Liver (tissue), 9 donors: ENCODE measurements around the gene HS3ST4. TPM values are rescaled to one million over a fixed set of nuclear protein-coding genes. Genes with fewer than 3 reads are reported as not detected.

Experiments
- DNase-seq: peaks from one replicate; pipeline ENCODE4 v3.0.0-alpha.2; 2017; ENCODE audit warnings: low spot score
- H3K27ac ChIP-seq, 2 donors: one replicate each; pipeline ENCODE4 v1.7.0; 2013; ENCODE audit warnings: inconsistent platforms in 2 of 2, low read length in 2 of 2, control low read depth in 1 of 2, low read depth in 1 of 2, mild to moderate bottlenecking in 1 of 2
- H3K27me3 ChIP-seq, 4 donors: one replicate each; pipeline versions ENCODE4 v1.6.1 to v1.7.0; 2013; ENCODE audit warnings: low read length in 3 of 4, inconsistent platforms in 1 of 4, mild to moderate bottlenecking in 1 of 4, moderate library complexity in 1 of 4; ENCODE audit not compliant: control insufficient read depth in 4 of 4, insufficient read depth in 4 of 4
- H3K36me3 ChIP-seq, 4 donors: one replicate each; pipeline versions ENCODE4 v1.6.1 to v1.7.0; 2013; ENCODE audit warnings: low read length in 3 of 4, mild to moderate bottlenecking in 3 of 4, low read depth in 1 of 4, moderate library complexity in 1 of 4; ENCODE audit not compliant: control insufficient read depth in 4 of 4, insufficient read depth in 3 of 4
- H3K4me1 ChIP-seq, 4 donors: one replicate each; pipeline versions ENCODE4 v1.6.1 to v1.7.0; 2013; ENCODE audit warnings: low read length in 3 of 4, mild to moderate bottlenecking in 3 of 4, moderate library complexity in 1 of 4; ENCODE audit not compliant: control insufficient read depth in 4 of 4, insufficient read depth in 4 of 4
- H3K4me3 ChIP-seq, 3 donors: one replicate each; pipeline versions ENCODE4 v1.6.1 to v1.7.0; 2013; ENCODE audit warnings: low read length in 3 of 3, control low read depth in 1 of 3, low read depth in 1 of 3, mild to moderate bottlenecking in 1 of 3
- H3K9ac ChIP-seq, 2 donors: one replicate each; pipeline ENCODE4 v1.7.0; 2013; ENCODE audit warnings: low read length in 2 of 2, mild to moderate bottlenecking in 2 of 2, moderate library complexity in 2 of 2, control low read depth in 1 of 2, low read depth in 1 of 2
- H3K9me3 ChIP-seq, 4 donors: one replicate each; pipeline versions ENCODE4 v1.6.1 to v1.7.0; 2013; ENCODE audit warnings: low read length in 3 of 4; ENCODE audit not compliant: control insufficient read depth in 4 of 4
- ATF3 ChIP-seq: IDR thresholded peaks from 2 replicates; pipeline ENCODE4 v1.6.1; 2016; ENCODE audit warnings: antibody characterized with exemption
- EGR1 ChIP-seq, 2 donors: IDR thresholded peaks; 2 replicates each; pipeline ENCODE4 v1.6.1; 2016 to 2018; ENCODE audit warnings: antibody characterized with exemption in 2 of 2, low read depth in 2 of 2
- FOXA1 ChIP-seq: IDR thresholded peaks from 2 replicates; pipeline ENCODE4 v1.6.1; 2016; ENCODE audit warnings: antibody characterized with exemption
- FOXA2 ChIP-seq: IDR thresholded peaks from 2 replicates; pipeline ENCODE4 v1.6.1; 2016; ENCODE audit warnings: antibody characterized with exemption
- HNF4G ChIP-seq: IDR thresholded peaks from 2 replicates; pipeline ENCODE4 v1.6.1; 2016; ENCODE audit warnings: antibody characterized with exemption
- MAX ChIP-seq: IDR thresholded peaks from 2 replicates; pipeline ENCODE4 v1.6.1; 2016; ENCODE audit warnings: antibody characterized with exemption
- NR2F2 ChIP-seq: IDR thresholded peaks from 2 replicates; pipeline ENCODE4 v1.6.1; 2016; ENCODE audit warnings: antibody characterized with exemption
- REST ChIP-seq: IDR thresholded peaks from 2 replicates; pipeline ENCODE4 v1.6.1; 2016; ENCODE audit warnings: antibody characterized with exemption, mild to moderate bottlenecking
- RXRA ChIP-seq, 2 donors: IDR thresholded peaks; 2 replicates each; pipeline ENCODE4 v1.6.1; 2017 to 2018; ENCODE audit warnings: antibody characterized with exemption in 2 of 2, mild to moderate bottlenecking in 1 of 2
- SP1 ChIP-seq: IDR thresholded peaks from 2 replicates; pipeline ENCODE4 v1.6.1; 2018; ENCODE audit warnings: antibody characterized with exemption, mild to moderate bottlenecking
- TAF1 ChIP-seq: conservative IDR thresholded peaks from 2 replicates; pipeline ENCODE4 v1.6.1; 2016; ENCODE audit warnings: antibody characterized with exemption, mild to moderate bottlenecking
- ZBTB33 ChIP-seq: IDR thresholded peaks from 2 replicates; pipeline ENCODE4 v1.6.1; 2016; ENCODE audit warnings: antibody characterized with exemption
- WGBS: extraction: QIAGEN DNeasy Blood & Tissue Kit; methylation state at CpG from one replicate; pipeline ENCODE4 v1.1.7; 2013; 5-methylcytosine and 5-hydroxymethylcytosine counted together
- polyA plus RNA-seq, 2 donors: library from polyadenylated mRNA; stranded (reverse) in 1 of 2; unstranded in 1 of 2; fragments of 200-250 nt in 1 of 2; fragments of >200 nt in 1 of 2; fragmentation: Nextera tagmentation in 1 of 2; extraction: Ambion mirVana in 1 of 2; gene quantifications; one replicate each; pipeline versions ENCODE4 v1.2.1 to v1.2.3, GENCODE V29; 2013 to 2015
- total RNA-seq, 2 donors: library from RNA; depleted of rRNA; stranded (reverse); fragments of >200 nt; gene quantifications; one replicate each; pipeline ENCODE4 v1.2.3, GENCODE V29; 2014
- donor health status: healthy.
- donor health status: healthy.
- donor health status: healthy.
- donor health status: healthy.
- donor health status: healthy.

Gene HS3ST4
- total and polyA plus RNA-seq, 4 donors, result not detected

GRCh38 chr16:26134588-26134987 lies 442.8 kb downstream of the HS3ST4 start:
- Histone ChIP-seq H3K9me3 (no peaks in the 10 kb centered on the region), H3K27ac (no peak overlapping the region), H3K36me3 (no peaks in the 10 kb centered on the region), H3K9ac (no peak overlapping the region), H3K4me3 (no peak overlapping the region), H3K4me1 (no peaks in the 10 kb centered on the region), H3K27me3 (no peaks in the 10 kb centered on the region)
- WGBS, result 56% methylated on average over 2 of the region's 2 CpGs
- DNase-seq, result no peak
- TF ChIP-seq HNF4G (no peak), RXRA (IDR thresholded peaks at IDR 0.05) (no peak), FOXA2 (no peak), FOXA1 (no peak), TAF1 (no peak), ZBTB33 (no peak), REST (no peak)

GRCh38 chr16:26137956-26138355 lies 446.2 kb downstream of the HS3ST4 start:
- no peak for DNase-seq
- TF ChIP-seq EGR1 (IDR thresholded peaks at IDR 0.05; ENCODE audit: low read depth in 2 of 2) (no peak), SP1 (no peak), NR2F2 (no peak), ZBTB33 (no peak), TAF1 (no peak), MAX (no peak), FOXA1 (no peak), REST (no peak), ATF3 (no peak), HNF4G (no peak), RXRA (IDR thresholded peaks at IDR 0.05) (no peak)
- no peak overlapping the region for H3K9ac ChIP-seq
- no peaks in the 10 kb centered on the region for H3K36me3 ChIP-seq
- H3K4me3 ChIP-seq, result no peak overlapping the region
- H3K27ac ChIP-seq, result no peak overlapping the region
- no peaks in the 10 kb centered on the region for H3K27me3 ChIP-seq
- H3K4me1 ChIP-seq, result no peaks in the 10 kb centered on the region
- 80% methylated on average over 2 of the region's 2 CpGs for WGBS
- H3K9me3 ChIP-seq, result no peaks in the 10 kb centered on the region
